ENCODE measurements around the gene UGT1A8.

Gene UGT1A8

DNA sequence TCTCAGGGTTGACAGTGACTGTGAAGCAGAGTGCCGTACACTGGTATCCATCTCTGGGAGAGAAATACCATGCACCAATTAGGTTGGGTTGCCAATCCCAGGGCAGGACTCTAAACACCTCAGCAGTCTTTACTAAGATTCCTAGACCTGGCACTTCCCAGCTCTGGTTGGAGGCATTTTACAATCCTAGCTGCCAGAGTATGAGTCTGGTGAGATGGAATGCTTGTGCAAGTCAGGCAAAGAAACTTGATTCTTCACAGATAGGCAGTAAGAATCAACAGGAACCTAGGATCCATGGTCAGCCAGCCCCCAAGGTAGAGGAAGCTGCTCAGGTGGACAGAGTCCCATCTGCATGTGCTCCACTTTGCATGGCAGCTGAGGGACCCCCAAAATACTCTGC is 89.3 kb downstream of the UGT1A8 start:
- H3K4me3 ChIP-seq (ENCODE audit: low read depth in 1 of 5, low read length in 5 of 5), result no peak overlapping the region
- no peaks in the 10 kb centered on the region for H3K9me3 ChIP-seq (ENCODE audit: control insufficient read depth in 5 of 5, low read length in 5 of 5)
- H3K9ac ChIP-seq (ENCODE audit: low read length in 5 of 5), result no peak overlapping the region
- no peak overlapping the region for H3K27ac ChIP-seq (ENCODE audit: low read depth, low read length)
- H3K27me3 ChIP-seq (ENCODE audit: control insufficient read depth in 5 of 5, insufficient read depth in 4 of 5, low read length in 5 of 5), result no peaks in the 10 kb centered on the region
- no peaks in the 10 kb centered on the region for H3K4me1 ChIP-seq (ENCODE audit: control insufficient read depth in 5 of 5, insufficient read depth in 5 of 5, low read length in 5 of 5)
- H3K36me3 ChIP-seq (ENCODE audit: control insufficient read depth in 5 of 5, insufficient read depth in 5 of 5, low read length in 5 of 5), result no peaks in the 10 kb centered on the region

DNA sequence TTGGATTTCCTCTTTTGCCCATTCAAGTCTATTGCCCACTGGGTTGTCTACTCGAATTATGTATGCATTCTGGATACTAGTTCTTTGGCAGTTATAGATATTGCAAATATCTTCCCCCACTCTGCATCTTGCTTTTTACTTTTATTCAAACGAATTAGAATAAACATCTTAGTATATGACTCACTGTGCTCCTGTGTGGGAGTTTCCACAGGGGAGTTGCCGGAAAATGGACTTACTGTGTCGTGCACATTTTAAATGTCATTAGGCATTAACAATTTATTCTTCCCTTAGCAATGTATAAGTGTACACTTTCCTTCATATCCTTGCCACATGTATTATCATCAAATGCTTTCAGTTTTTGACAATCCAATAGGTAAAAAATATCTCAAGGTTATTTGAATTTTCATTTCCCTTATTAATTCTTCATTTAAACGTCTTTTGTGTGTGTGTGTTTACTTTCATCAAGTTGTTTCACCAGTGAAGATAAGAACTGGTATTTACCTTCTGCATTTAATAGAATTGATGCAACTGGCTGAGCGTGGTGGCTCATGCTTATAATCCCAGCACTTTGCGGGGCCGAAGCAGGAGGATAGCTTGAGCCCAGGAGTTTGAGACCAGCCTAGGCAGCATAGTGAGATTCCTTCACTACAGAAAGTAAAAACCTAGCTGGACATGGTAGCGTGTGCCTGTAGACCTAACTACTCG is 90.7 kb downstream of the UGT1A8 start:
- H3K27ac ChIP-seq (ENCODE audit: low read depth, low read length), result no peak overlapping the region
- no peaks in the 10 kb centered on the region for H3K9me3 ChIP-seq (ENCODE audit: control insufficient read depth in 5 of 5, low read length in 5 of 5)
- no peaks in the 10 kb centered on the region for H3K27me3 ChIP-seq (ENCODE audit: control insufficient read depth in 5 of 5, insufficient read depth in 4 of 5, low read length in 5 of 5)

DNA sequence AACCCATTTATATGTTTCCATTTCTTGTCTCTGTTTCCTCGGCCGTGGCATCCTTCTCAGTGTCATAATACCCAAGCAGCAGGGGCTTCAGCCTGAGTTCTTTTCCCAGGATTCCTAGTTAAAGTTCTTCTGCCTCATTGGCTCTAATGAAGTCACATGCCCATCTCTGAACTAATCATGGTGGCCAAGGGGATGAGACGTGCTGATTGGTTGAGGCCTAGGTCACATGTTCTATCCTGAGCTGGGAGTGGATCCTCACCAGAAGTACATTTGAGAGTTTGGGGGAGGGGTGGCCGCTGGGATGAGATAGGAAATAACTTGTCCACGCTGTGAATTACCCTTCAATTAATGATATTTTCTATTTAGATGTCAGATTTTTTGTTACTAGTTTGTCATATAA is 91.5 kb downstream of the UGT1A8 start:
- no peaks in the 10 kb centered on the region for H3K4me1 ChIP-seq (ENCODE audit: control insufficient read depth in 5 of 5, insufficient read depth in 5 of 5, low read length in 5 of 5)
- H3K27ac ChIP-seq (ENCODE audit: low read depth, low read length), result no peak overlapping the region
- no peak overlapping the region for H3K4me3 ChIP-seq (ENCODE audit: low read depth in 1 of 5, low read length in 5 of 5)
- H3K36me3 ChIP-seq (ENCODE audit: control insufficient read depth in 5 of 5, insufficient read depth in 5 of 5, low read length in 5 of 5), result no peaks in the 10 kb centered on the region
- H3K27me3 ChIP-seq (ENCODE audit: control insufficient read depth in 5 of 5, insufficient read depth in 4 of 5, low read length in 5 of 5), result peaks cover 0 to 3% (median 0%) of the 10 kb centered on the region in 5 donors
- H3K9ac ChIP-seq (ENCODE audit: low read length in 5 of 5), result no peak overlapping the region
- H3K9me3 ChIP-seq (ENCODE audit: control insufficient read depth in 5 of 5, low read length in 5 of 5), result no peaks in the 10 kb centered on the region

More for the DNA sequence above, 90.7 kb downstream of the UGT1A8 start:
- H3K36me3 ChIP-seq (ENCODE audit: control insufficient read depth in 5 of 5, insufficient read depth in 5 of 5, low read length in 5 of 5), result no peaks in the 10 kb centered on the region
- H3K4me1 ChIP-seq (ENCODE audit: control insufficient read depth in 5 of 5, insufficient read depth in 5 of 5, low read length in 5 of 5), result no peaks in the 10 kb centered on the region
- H3K9ac ChIP-seq (ENCODE audit: low read length in 5 of 5), result no peak overlapping the region
- H3K4me3 ChIP-seq (ENCODE audit: low read depth in 1 of 5, low read length in 5 of 5), result no peak overlapping the region

DNA sequence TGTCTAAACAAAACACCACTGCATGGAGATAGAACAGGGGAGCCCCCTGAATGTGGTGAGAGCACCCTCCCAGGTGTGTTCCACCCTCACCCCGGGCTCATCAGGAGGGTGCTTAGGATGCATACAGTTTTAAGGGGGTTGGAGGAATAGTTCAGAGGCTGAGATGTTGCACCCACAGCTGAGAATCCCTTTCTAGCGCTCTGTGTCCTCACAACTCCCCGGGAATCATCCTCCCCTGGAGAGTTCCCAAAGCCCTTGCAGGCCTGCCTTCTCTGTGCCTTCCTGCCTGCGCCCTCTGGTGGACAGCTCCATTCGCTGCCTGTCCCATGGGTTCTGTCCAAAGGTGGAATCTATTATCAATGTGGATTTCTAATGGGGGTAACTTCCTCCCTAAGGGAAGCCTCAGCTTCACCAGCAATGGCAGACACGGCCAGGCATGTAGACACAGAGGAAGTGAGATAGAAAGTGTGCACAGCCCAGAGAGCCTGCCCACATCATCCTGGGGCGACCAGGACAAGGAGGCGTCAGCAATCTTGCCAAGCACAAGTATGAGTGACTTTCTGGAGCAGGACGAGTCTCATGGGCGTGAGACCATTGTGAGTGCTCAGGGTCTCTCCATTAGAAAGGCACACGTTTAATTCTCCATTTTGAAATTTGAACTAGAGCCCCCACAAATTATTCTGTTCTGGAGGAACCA is 94.0 kb downstream of the UGT1A8 start:
- peaks cover 0 to 3% (median 0%) of the 10 kb centered on the region in 5 donors for H3K27me3 ChIP-seq (ENCODE audit: control insufficient read depth in 5 of 5, insufficient read depth in 4 of 5, low read length in 5 of 5)
- no peaks in the 10 kb centered on the region for H3K9me3 ChIP-seq (ENCODE audit: control insufficient read depth in 5 of 5, low read length in 5 of 5)
- H3K27ac ChIP-seq (ENCODE audit: low read depth, low read length), result no peak overlapping the region
- H3K4me1 ChIP-seq (ENCODE audit: control insufficient read depth in 5 of 5, insufficient read depth in 5 of 5, low read length in 5 of 5), result no peaks in the 10 kb centered on the region
- no peaks in the 10 kb centered on the region for H3K36me3 ChIP-seq (ENCODE audit: control insufficient read depth in 5 of 5, insufficient read depth in 5 of 5, low read length in 5 of 5)
- H3K4me3 ChIP-seq (ENCODE audit: low read depth in 1 of 5, low read length in 5 of 5), result no peak overlapping the region
- H3K9ac ChIP-seq (ENCODE audit: low read length in 5 of 5), result no peak overlapping the region

DNA sequence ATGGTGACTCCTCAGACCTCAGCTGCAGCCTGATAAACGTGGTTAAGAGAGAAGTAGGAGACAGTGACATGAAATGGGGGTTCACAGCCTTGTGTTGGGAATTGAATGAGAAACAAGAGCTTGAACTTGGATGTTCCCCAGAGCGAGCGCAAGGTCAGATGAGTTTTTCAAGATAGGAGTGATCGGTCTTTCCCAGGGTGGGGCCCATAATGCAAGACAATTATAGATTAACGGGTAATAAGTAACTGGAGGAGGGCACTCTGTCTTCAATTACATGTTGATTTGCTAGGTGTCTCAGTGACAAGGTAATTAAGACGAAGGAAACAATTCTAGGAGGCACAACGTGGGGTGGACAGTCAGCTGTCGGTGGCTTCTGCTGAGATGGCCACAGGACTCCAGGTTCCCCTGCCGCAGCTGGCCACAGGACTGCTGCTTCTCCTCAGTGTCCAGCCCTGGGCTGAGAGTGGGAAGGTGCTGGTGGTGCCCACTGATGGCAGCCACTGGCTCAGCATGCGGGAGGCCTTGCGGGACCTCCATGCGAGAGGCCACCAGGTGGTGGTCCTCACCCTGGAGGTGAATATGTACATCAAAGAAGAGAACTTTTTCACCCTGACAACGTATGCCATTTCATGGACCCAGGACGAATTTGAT is 95.3 kb downstream of the UGT1A8 start, which contains the start of gene UGT1A5:
Gene UGT1A5 (plus strand): TSS at position 297 of the 651 bp plus-strand sequence. CDS start 85 bp downstream, at position 382.
- H3K4me3 ChIP-seq (ENCODE audit: low read depth in 1 of 5, low read length in 5 of 5), result no peak within 1 kb of the TSS
- no peaks in the 10 kb centered on the region for H3K36me3 ChIP-seq (ENCODE audit: control insufficient read depth in 5 of 5, insufficient read depth in 5 of 5, low read length in 5 of 5)
- no peak within 1 kb of the TSS for H3K9ac ChIP-seq (ENCODE audit: low read length in 5 of 5)
- peaks cover 0 to 4% (median 2%) of the 10 kb centered on the region in 5 donors for H3K27me3 ChIP-seq (ENCODE audit: control insufficient read depth in 5 of 5, insufficient read depth in 4 of 5, low read length in 5 of 5)
- H3K4me1 ChIP-seq (ENCODE audit: control insufficient read depth in 5 of 5, insufficient read depth in 5 of 5, low read length in 5 of 5), result no peaks in the 10 kb centered on the region
- H3K27ac ChIP-seq (ENCODE audit: low read depth, low read length), result no peak within 1 kb of the TSS
- H3K9me3 ChIP-seq (ENCODE audit: control insufficient read depth in 5 of 5, low read length in 5 of 5), result no peaks in the 10 kb centered on the region

DNA sequence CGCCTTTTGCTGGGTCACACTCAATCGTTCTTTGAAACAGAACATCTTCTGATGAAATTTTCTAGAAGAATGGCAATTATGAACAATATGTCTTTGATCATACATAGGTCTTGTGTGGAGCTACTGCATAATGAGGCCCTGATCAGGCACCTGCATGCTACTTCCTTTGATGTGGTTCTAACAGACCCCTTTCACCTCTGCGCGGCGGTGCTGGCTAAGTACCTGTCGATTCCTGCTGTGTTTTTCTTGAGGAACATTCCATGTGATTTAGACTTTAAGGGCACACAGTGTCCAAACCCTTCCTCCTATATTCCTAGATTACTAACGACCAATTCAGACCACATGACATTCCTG is 95.8 kb downstream of the UGT1A8 start:
- H3K27ac ChIP-seq (ENCODE audit: low read depth, low read length), result no peak overlapping the region
- H3K4me3 ChIP-seq (ENCODE audit: low read depth in 1 of 5, low read length in 5 of 5), result no peak overlapping the region
- H3K27me3 ChIP-seq (ENCODE audit: control insufficient read depth in 5 of 5, insufficient read depth in 4 of 5, low read length in 5 of 5), result peaks cover 0 to 4% (median 2%) of the 10 kb centered on the region in 5 donors
- no peaks in the 10 kb centered on the region for H3K36me3 ChIP-seq (ENCODE audit: control insufficient read depth in 5 of 5, insufficient read depth in 5 of 5, low read length in 5 of 5)
- no peaks in the 10 kb centered on the region for H3K9me3 ChIP-seq (ENCODE audit: control insufficient read depth in 5 of 5, low read length in 5 of 5)
- no peaks in the 10 kb centered on the region for H3K4me1 ChIP-seq (ENCODE audit: control insufficient read depth in 5 of 5, insufficient read depth in 5 of 5, low read length in 5 of 5)
- no peak overlapping the region for H3K9ac ChIP-seq (ENCODE audit: low read length in 5 of 5)

DNA sequence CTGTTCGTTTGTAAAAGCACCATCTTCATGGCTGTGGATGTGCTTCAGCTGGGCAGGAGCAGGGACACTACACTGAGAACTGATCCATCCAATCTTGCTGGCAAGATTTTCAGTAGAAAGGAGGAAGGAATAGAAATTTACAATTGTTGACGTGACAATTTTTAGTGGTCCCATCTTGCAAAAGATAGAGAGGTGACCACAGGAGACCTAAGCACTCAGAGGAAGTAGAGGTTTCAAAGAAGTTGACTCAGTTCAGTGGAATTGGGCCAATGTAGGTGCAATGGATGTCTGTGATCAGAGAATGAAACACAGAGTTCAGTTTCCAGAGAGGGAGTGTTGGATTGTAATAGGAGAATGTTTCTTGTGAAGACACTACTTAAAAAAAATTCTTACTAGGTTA is 96.7 kb downstream of the UGT1A8 start:
- Histone ChIP-seq H3K27me3 (ENCODE audit: control insufficient read depth in 5 of 5, insufficient read depth in 4 of 5, low read length in 5 of 5) (peaks cover 0 to 4% (median 2%) of the 10 kb centered on the region in 5 donors), H3K27ac (ENCODE audit: low read depth, low read length) (no peak overlapping the region), H3K9me3 (ENCODE audit: control insufficient read depth in 5 of 5, low read length in 5 of 5) (no peaks in the 10 kb centered on the region), H3K4me3 (ENCODE audit: low read depth in 1 of 5, low read length in 5 of 5) (no peak overlapping the region), H3K4me1 (ENCODE audit: control insufficient read depth in 5 of 5, insufficient read depth in 5 of 5, low read length in 5 of 5) (no peaks in the 10 kb centered on the region), H3K36me3 (ENCODE audit: control insufficient read depth in 5 of 5, insufficient read depth in 5 of 5, low read length in 5 of 5) (no peaks in the 10 kb centered on the region), H3K9ac (ENCODE audit: low read length in 5 of 5) (no peak overlapping the region)

DNA sequence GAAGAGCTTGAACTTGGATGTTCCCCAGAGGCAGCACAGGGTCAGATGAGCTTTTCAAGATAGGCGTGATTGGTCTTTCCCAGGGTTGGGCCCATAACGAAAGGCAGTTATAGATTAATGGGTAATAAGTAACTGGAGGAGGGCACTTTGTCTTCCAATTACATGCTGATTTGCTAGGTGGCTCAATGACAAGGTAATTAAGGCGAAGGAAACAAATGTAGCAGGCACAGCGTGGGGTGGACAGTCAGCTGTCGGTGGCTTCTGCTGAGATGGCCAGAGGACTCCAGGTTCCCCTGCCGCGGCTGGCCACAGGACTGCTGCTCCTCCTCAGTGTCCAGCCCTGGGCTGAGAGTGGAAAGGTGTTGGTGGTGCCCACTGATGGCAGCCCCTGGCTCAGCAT is 101.1 kb downstream of the UGT1A8 start, which contains the start of gene UGT1A4:
Gene UGT1A4 (plus strand): TSS at position 185 of the 400 bp plus-strand sequence. CDS start 85 bp downstream, at position 270.
- Histone ChIP-seq H3K9me3 (ENCODE audit: control insufficient read depth in 5 of 5, low read length in 5 of 5) (no peaks in the 10 kb centered on the region), H3K9ac (ENCODE audit: low read length in 5 of 5) (no peak within 1 kb of the TSS), H3K27ac (ENCODE audit: low read depth, low read length) (no peak within 1 kb of the TSS), H3K4me1 (ENCODE audit: control insufficient read depth in 5 of 5, insufficient read depth in 5 of 5, low read length in 5 of 5) (no peaks in the 10 kb centered on the region), H3K27me3 (ENCODE audit: control insufficient read depth in 5 of 5, insufficient read depth in 4 of 5, low read length in 5 of 5) (peaks cover 0 to 4% (median 0%) of the 10 kb centered on the region in 5 donors), H3K36me3 (ENCODE audit: control insufficient read depth in 5 of 5, insufficient read depth in 5 of 5, low read length in 5 of 5) (no peaks in the 10 kb centered on the region), H3K4me3 (ENCODE audit: low read depth in 1 of 5, low read length in 5 of 5) (no peak within 1 kb of the TSS)

DNA sequence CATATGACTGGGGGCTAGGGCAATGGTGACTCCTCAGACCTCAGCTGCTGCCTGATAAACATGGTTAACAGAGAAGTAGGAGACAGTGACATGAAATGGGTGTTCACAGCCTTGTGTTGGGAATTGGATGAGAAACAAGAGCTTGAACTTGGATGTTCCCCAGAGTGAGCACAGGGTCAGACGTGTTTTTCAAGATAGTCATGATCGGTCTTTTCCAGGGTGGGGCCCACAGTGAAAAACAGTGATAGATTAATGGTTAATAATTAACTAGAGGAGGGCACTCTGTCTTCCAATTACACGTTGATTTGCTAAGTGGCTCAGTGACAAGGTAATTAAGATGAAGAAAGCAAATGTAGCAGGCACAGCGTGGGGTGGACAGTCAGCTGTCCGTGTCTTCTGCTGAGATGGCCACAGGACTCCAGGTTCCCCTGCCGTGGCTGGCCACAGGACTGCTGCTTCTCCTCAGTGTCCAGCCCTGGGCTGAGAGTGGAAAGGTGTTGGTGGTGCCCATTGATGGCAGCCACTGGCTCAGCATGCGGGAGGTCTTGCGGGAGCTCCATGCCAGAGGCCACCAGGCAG is 111.4 kb downstream of the UGT1A8 start, which contains the start of gene UGT1A3:
Gene UGT1A3 (plus strand): TSS at position 320 of the 579 bp plus-strand sequence. CDS start 85 bp downstream, at position 405.
- Histone ChIP-seq H3K4me3 (ENCODE audit: low read depth in 1 of 5, low read length in 5 of 5) (no peak within 1 kb of the TSS), H3K27ac (ENCODE audit: low read depth, low read length) (no peak within 1 kb of the TSS), H3K9me3 (ENCODE audit: control insufficient read depth in 5 of 5, low read length in 5 of 5) (no peaks in the 10 kb centered on the region), H3K36me3 (ENCODE audit: control insufficient read depth in 5 of 5, insufficient read depth in 5 of 5, low read length in 5 of 5) (no peaks in the 10 kb centered on the region), H3K9ac (ENCODE audit: low read length in 5 of 5) (no peak within 1 kb of the TSS), H3K27me3 (ENCODE audit: control insufficient read depth in 5 of 5, insufficient read depth in 4 of 5, low read length in 5 of 5) (peaks cover 0 to 2% (median 0%) of the 10 kb centered on the region in 5 donors), H3K4me1 (ENCODE audit: control insufficient read depth in 5 of 5, insufficient read depth in 5 of 5, low read length in 5 of 5) (no peaks in the 10 kb centered on the region)
